SU-DHL-6 (cell line): ENCODE data around the gene ZNF562.

Experiments used
- H2AFZ ChIP-seq: fragments of 200-600 bp; sonication (generic); 2 replicates; pipeline ENCODE4 v1.6.1; 2014; ENCODE audit warnings: low read depth, mild to moderate bottlenecking, moderate library complexity, mixed read lengths, antibody characterized with exemption, low read length; ENCODE audit not compliant: severe bottlenecking
- H3F3A ChIP-seq: fragments of 200-600 bp; shearing (Covaris generic); 2 replicates; pipeline ENCODE4 v1.6.0; 2016; ENCODE audit warnings: antibody characterized with exemption, mild to moderate bottlenecking; ENCODE audit not compliant: insufficient read depth
- H3K27ac ChIP-seq: fragments of 200-600 bp; sonication (generic); 2 replicates; pipeline ENCODE4 v1.5.1; 2016; ENCODE audit warnings: low read depth, mild to moderate bottlenecking, low read length, moderate library complexity, mixed read lengths
- H3K27me3 ChIP-seq: fragments of 200-600 bp; sonication (generic), shearing (Covaris generic); 2 replicates; pipeline ENCODE4 v1.6.0; 2014; ENCODE audit warnings: mild to moderate bottlenecking, low read length
- H3K36me3 ChIP-seq: fragments of 200-600 bp; sonication (generic); 2 replicates; pipeline ENCODE4 v1.6.1; 2014; ENCODE audit warnings: mild to moderate bottlenecking, low read length, mixed read lengths
- H3K4me2 ChIP-seq: fragments of 300-600, 200-600 bp; shearing (Covaris generic), sonication (generic); 2 replicates; pipeline ENCODE4 v1.6.0; 2014; ENCODE audit warnings: low read length, low read depth, mild to moderate bottlenecking; ENCODE audit not compliant: poor library complexity, severe bottlenecking
- H3K4me3 ChIP-seq: fragments of 200-600 bp; sonication (generic); 2 replicates; pipeline ENCODE4 v1.5.1; 2014; ENCODE audit warnings: antibody characterized with exemption, low read length, mild to moderate bottlenecking, mixed read lengths; ENCODE audit not compliant: insufficient read depth, poor library complexity, severe bottlenecking
- H3K79me2 ChIP-seq: fragments of 200-600 bp; sonication (generic); 2 replicates; pipeline ENCODE4 v1.6.1; 2014; ENCODE audit warnings: mild to moderate bottlenecking, low read length, moderate library complexity; ENCODE audit not compliant: insufficient read depth
- H3K9ac ChIP-seq: fragments of 200-600 bp; sonication (generic); 2 replicates; pipeline ENCODE4 v1.7.0; 2014; ENCODE audit warnings: mild to moderate bottlenecking, low read length
- H3K9me2 ChIP-seq: fragments of 200-600 bp; sonication (generic); replicated peaks from 2 replicates; pipeline ENCODE4 v1.6.1; 2014; ENCODE audit warnings: low read length; ENCODE audit not compliant: insufficient read depth
- H3K9me3 ChIP-seq: fragments of 200-600 bp; sonication (generic); 2 replicates; pipeline ENCODE4 v1.6.1; 2014; ENCODE audit warnings: low read length, mixed read lengths; ENCODE audit not compliant: insufficient read depth
- H4K20me1 ChIP-seq: fragments of 200-600 bp; sonication (generic); 2 replicates; pipeline ENCODE4 v1.6.1; 2014; ENCODE audit warnings: low read depth, mild to moderate bottlenecking, antibody characterized with exemption, low read length, moderate library complexity, mixed read lengths
- CTCF ChIP-seq: fragments of 200-600 bp; sonication (generic); IDR thresholded peaks from one replicate; pipeline ENCODE4 v1.5.1; 2017; ENCODE audit warnings: antibody characterized with exemption, mild to moderate bottlenecking, low read length, moderate library complexity; ENCODE audit not compliant: insufficient read depth, poor library complexity, severe bottlenecking
- EZH2phosphoT487 ChIP-seq: fragments of 200-600 bp; sonication (generic), shearing (Covaris generic); conservative IDR thresholded peaks from 2 replicates; pipeline ENCODE4 v1.6.1; 2018; ENCODE audit warnings: mild to moderate bottlenecking, antibody characterized with exemption, low read length, moderate library complexity, mixed read lengths

ZNF562 gene

DNA sequence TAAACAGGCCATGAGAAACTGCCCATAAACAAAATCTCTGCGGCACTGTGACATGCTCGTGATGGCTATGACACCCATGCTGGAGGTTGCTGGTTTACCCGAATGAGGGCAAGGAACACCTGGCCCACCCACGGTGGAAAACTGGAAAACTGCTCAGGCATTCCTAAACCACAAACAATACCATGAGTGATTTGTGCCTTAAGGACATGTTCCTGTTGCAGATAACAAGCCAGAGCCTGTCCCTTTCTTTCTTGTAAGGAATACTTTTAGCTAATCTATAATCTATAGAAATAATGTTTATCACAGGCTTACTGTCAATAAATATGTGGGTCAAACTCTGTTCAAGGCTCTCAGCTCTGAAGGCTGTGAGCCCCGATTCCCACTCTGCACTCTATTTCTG lies 66.0 kb downstream of the ZNF562 start:
- Histone ChIP-seq H3K9ac (no peak overlapping the region), H4K20me1 (no peaks in the 10 kb centered on the region), H3K79me2 (no peaks in the 10 kb centered on the region), H3K9me3 (peaks cover 19% of the 10 kb centered on the region; the same call in 1 of the 2 replicates), H3K27ac (no peak overlapping the region), H3K27me3 (no peaks in the 10 kb centered on the region), H3F3A (no peaks in the 10 kb centered on the region), H2AFZ (no peak overlapping the region), H3K9me2 (no peaks in the 10 kb centered on the region), H3K36me3 (peaks cover 49% of the 10 kb centered on the region), H3K4me2 (no peak overlapping the region), H3K4me3 (no peak overlapping the region)
- no peak for TF ChIP-seq CTCF
- no peak for TF ChIP-seq EZH2phosphoT487

DNA sequence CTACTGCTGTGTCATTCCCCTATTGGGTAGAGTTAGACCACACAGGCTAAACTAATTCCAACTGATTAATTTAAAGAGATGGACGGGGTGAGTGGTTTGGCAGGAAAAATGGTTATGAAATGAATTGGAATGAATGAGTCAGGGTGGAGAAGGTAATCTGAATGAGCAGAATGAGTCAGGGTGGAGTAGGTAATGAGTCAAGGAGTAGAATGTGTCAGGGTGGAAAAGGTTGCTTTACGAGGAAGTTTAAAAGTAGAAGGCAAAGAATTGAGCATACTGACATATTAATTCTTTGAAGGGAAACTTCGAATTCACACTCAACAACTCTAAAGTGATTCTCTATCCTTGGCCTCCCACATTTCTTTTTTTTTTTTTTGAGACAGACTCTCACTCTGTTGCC lies 77.9 kb downstream of the ZNF562 start:
- Histone ChIP-seq H4K20me1 (no peaks in the 10 kb centered on the region), H3K9ac (no peak overlapping the region), H3K36me3 (no peaks in the 10 kb centered on the region), H3K9me3 (peaks cover 22% of the 10 kb centered on the region; the same call in 1 of the 2 replicates), H3K79me2 (no peaks in the 10 kb centered on the region), H3K4me2 (no peak overlapping the region), H3K4me3 (no peak overlapping the region), H3K27ac (no peak overlapping the region), H3F3A (no peaks in the 10 kb centered on the region), H3K27me3 (no peaks in the 10 kb centered on the region), H2AFZ (no peak overlapping the region), H3K9me2 (no peaks in the 10 kb centered on the region)
- TF ChIP-seq EZH2phosphoT487 (no peak), CTCF (no peak)
